ENCODE results near the gene RNASE13. TPM values are rescaled to one million over a fixed set of nuclear protein-coding genes. Genes with fewer than 3 reads are reported as not detected.

Gene RNASE13
- polyA plus RNA-seq, 1 experiment, result not detected

GRCh38 chr14:21056520-21057163, 22.0 kb upstream of the RNASE13 start:
- TF ChIP-seq, protein P1, sequence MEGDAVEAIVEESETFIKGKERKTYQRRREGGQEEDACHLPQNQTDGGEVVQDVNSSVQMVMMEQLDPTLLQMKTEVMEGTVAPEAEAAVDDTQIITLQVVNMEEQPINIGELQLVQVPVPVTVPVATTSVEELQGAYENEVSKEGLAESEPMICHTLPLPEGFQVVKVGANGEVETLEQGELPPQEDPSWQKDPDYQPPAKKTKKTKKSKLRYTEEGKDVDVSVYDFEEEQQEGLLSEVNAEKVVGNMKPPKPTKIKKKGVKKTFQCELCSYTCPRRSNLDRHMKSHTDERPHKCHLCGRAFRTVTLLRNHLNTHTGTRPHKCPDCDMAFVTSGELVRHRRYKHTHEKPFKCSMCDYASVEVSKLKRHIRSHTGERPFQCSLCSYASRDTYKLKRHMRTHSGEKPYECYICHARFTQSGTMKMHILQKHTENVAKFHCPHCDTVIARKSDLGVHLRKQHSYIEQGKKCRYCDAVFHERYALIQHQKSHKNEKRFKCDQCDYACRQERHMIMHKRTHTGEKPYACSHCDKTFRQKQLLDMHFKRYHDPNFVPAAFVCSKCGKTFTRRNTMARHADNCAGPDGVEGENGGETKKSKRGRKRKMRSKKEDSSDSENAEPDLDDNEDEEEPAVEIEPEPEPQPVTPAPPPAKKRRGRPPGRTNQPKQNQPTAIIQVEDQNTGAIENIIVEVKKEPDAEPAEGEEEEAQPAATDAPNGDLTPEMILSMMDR (IDR thresholded peaks at IDR 0.05; ENCODE audit: low read depth, low read length), result no peak
- no peak for DNase-seq (ENCODE audit: low read depth, low spot score)
- ChIA-PET CTCF (interaction anchor here (1.0 to 2.4 kb wide), 5 partner anchors 16 to 79 kb away, joined by 3 to 7 read pairs (median 3); no protein-coding TSS in a partner anchor), POLR2A (no interaction called here)
- Histone ChIP-seq H3K9me3 (ENCODE audit: control insufficient read depth, insufficient read depth, low read length) (no peaks in the 10 kb centered on the region), H3K4me3 (ENCODE audit: low read depth, low read length) (no peak overlapping the region), H3K27ac (ENCODE audit: low read depth, low read length) (no peak overlapping the region), H3K27me3 (ENCODE audit: control insufficient read depth, insufficient read depth, low read length) (peaks cover 3% of the 10 kb centered on the region)

DNA sequence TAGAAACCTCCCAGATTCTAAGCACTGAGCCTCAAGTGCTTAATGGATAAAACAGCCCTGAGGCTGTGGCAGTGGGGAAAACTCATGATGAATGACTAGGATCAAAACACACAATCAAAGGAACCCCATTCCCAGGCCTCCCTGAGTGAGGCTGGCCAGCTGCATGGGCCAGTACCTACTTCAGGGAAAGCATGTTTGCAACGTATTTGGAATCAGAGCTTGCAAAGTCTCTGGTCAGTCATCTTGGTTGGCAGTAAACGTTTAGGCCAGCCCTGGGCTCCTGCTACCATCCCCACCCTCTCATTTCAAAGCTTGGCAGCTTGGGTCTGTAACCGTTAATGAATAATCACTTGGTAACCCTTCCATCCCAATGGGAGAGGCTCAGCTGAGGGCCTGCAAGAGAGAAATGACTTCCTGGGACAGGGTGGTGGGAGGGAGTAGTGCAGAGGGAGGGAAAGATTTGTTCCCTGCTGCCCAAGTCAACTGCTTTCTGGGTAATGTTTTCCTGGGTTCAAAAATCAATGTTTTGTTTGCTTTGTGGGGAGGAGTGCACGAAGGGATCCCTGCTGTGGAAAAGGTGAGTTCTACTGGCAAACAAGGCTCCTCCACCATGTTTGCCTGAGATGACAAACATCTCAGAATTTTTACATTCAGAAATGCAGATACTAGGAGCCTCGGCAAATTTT, 21.0 kb upstream of the RNASE13 start:
- Histone ChIP-seq H3K4me3 (ENCODE audit: low read depth, low read length) (no peak overlapping the region), H3K9me3 (ENCODE audit: control insufficient read depth, insufficient read depth, low read length) (no peaks in the 10 kb centered on the region), H3K27me3 (ENCODE audit: control insufficient read depth, insufficient read depth, low read length) (peaks cover 3% of the 10 kb centered on the region), H3K27ac (ENCODE audit: low read depth, low read length) (no peak overlapping the region)
- CTCF ChIA-PET, result interaction anchor here (1.1 to 2.4 kb wide), 2 partner anchors 10 to 41 kb away, joined by 3 to 7 read pairs; no protein-coding TSS in a partner anchor
- POLR2A ChIA-PET, result no interaction called here
- TF ChIP-seq, protein P1 (IDR thresholded peaks at IDR 0.05; ENCODE audit: low read depth, low read length), result no peak
- no peak for DNase-seq (ENCODE audit: low read depth, low spot score)

- no peak overlapping the region for H3K4me3 ChIP-seq (ENCODE audit: low read depth, low read length)
- TF ChIP-seq, protein P1 (IDR thresholded peaks at IDR 0.05; ENCODE audit: low read depth, low read length), result no peak
- DNase-seq (ENCODE audit: low read depth, low spot score), result no peak
- H3K27ac ChIP-seq (ENCODE audit: low read depth, low read length), result no peak overlapping the region
- CTCF ChIA-PET, result interaction anchor here (2.4 kb wide), 1 partner anchor 40 kb away, joined by 7 read pairs; no protein-coding TSS in a partner anchor
- H3K27me3 ChIP-seq (ENCODE audit: control insufficient read depth, insufficient read depth, low read length), result peaks cover 3% of the 10 kb centered on the region
- no peaks in the 10 kb centered on the region for H3K9me3 ChIP-seq (ENCODE audit: control insufficient read depth, insufficient read depth, low read length)
- POLR2A ChIA-PET, result no interaction called here
Observed at GRCh38 chr14:21054768-21055145, 20.1 kb upstream of the RNASE13 start.

DNA sequence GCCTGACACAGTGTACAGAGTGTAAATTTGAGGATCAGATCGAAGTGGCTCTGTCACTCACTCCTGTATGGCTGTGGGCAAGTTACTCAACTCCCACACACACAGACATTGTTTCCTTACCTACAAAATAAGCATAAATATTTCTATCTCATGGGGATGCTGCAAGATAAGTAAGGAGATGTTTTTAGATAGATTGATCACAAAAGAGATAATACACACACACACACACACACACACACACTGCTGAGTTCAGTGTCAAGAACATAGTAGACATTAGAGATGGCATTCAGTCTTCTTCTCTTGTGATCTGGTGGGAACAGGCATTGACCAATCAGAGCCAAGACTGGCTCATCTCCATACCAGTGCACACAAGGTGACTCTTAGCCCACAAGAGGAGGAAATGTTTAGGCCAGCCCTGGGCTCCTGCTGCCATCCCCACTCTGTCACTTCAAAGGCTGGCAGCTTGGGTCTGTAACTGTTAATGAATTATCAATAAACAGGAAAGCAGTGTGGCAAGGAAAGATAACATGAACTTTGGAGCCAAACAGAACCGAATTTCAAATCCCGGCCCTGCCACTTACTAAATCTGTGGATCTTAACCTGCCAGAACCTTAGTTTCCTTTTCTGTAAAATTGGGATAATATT, 19.6 kb upstream of the RNASE13 start:
- TF ChIP-seq, protein P1 (IDR thresholded peaks at IDR 0.05; ENCODE audit: low read depth, low read length), result no peak
- Histone ChIP-seq H3K27me3 (ENCODE audit: control insufficient read depth, insufficient read depth, low read length) (peaks cover 3% of the 10 kb centered on the region), H3K4me3 (ENCODE audit: low read depth, low read length) (no peak overlapping the region), H3K27ac (ENCODE audit: low read depth, low read length) (no peak overlapping the region), H3K9me3 (ENCODE audit: control insufficient read depth, insufficient read depth, low read length) (no peaks in the 10 kb centered on the region)
- ChIA-PET CTCF (interaction anchor here (0.6 kb wide), 1 partner anchor 8 kb away, joined by 3 read pairs; no protein-coding TSS in a partner anchor), POLR2A (no interaction called here)
- DNase-seq (ENCODE audit: low read depth, low spot score), result no peak

Data from AG04450 (cell line).